WTC11 (cell line): ENCODE measurements around the gene HOXA5. TPM values are rescaled to one million over a fixed set of nuclear protein-coding genes. Genes with fewer than 3 reads are reported as not detected.
A peak's percentile ranks its signal among the peaks of the same experiment; 100 is the strongest.

Experiments used
- ATAC-seq: fragments of 200-7000 bp; cut with Tn5 transposase; 2 replicates; pipeline ENCODE4 v1.10.0; 2021; ENCODE audit warnings: mild to moderate bottlenecking, moderate library complexity
- CTCF ChIA-PET: fragments of 300-600 bp; sonication (Branson Sonifier 250); formaldehyde crosslinking; loops from one replicate; lab custom pipeline; 2021; ENCODE audit warnings: antibody characterized with exemption; lab: Charles Lee
- POLR2A ChIA-PET: fragments of 350-600 bp; sonication (Branson Sonifier 250); formaldehyde crosslinking; loops from one replicate; lab custom pipeline; 2021; ENCODE audit warnings: antibody characterized with exemption; lab: Charles Lee
- DNase-seq: peaks from one replicate; pipeline ENCODE4 v3.0.0; 2021; ENCODE audit warnings: low spot score
- H3K27ac Mint-ChIP-seq: 2 replicates; pipeline ENCODE4 v1.8.0; 2021; ENCODE audit warnings: mixed read lengths
- H3K27me3 Mint-ChIP-seq: 2 replicates; pipeline ENCODE4 v1.8.0; 2021; ENCODE audit warnings: low read depth, mild to moderate bottlenecking, moderate library complexity, mixed read lengths
- H3K36me3 Mint-ChIP-seq: 2 replicates; pipeline ENCODE4 v1.8.0; 2021; ENCODE audit warnings: mixed read lengths
- H3K4me1 Mint-ChIP-seq: 2 replicates; pipeline ENCODE4 v1.8.0; 2022; ENCODE audit warnings: mixed read lengths
- H3K4me3 Mint-ChIP-seq: 2 replicates; pipeline ENCODE4 v1.8.0; 2021; ENCODE audit warnings: mild to moderate bottlenecking, moderate library complexity, mixed read lengths
- H3K9me3 Mint-ChIP-seq: 2 replicates; pipeline ENCODE4 v1.8.0; 2021; ENCODE audit warnings: mixed read lengths
- CREB1 ChIP-seq: sonication (generic); formaldehyde crosslinking; IDR thresholded peaks from 2 replicates; pipeline ENCODE4 v1.8.0; 2023; ENCODE audit warnings: mild to moderate bottlenecking, missing genetic modification reagents
- ERG ChIP-seq: fragments of 250-450 bp; sonication (Bioruptor Pico); IDR thresholded peaks from 2 replicates; pipeline ENCODE4 v1.8.0; 2021; ENCODE audit warnings: mild to moderate bottlenecking
- FOXJ3 ChIP-seq: sonication (generic); formaldehyde crosslinking; IDR thresholded peaks from 2 replicates; pipeline ENCODE4 v1.9.0; 2021; ENCODE audit warnings: missing genetic modification reagents, mild to moderate bottlenecking, borderline replicate concordance
- FOXP1 ChIP-seq: sonication (generic); formaldehyde crosslinking; IDR thresholded peaks from 2 replicates; pipeline ENCODE4 v1.8.0; 2022; ENCODE audit warnings: missing genetic modification reagents, mild to moderate bottlenecking, moderate library complexity, borderline replicate concordance
- IRF1 ChIP-seq: sonication (generic); formaldehyde crosslinking; IDR thresholded peaks from 2 replicates; pipeline ENCODE4 v1.8.0; 2023; ENCODE audit warnings: missing genetic modification reagents
- JAZF1 ChIP-seq: fragments of 250-450 bp; sonication (Bioruptor Pico); IDR thresholded peaks from 2 replicates; pipeline ENCODE4 v1.9.0; 2021; ENCODE audit warnings: moderate library complexity, mild to moderate bottlenecking, inconsistent platforms
- JUN ChIP-seq: sonication (generic); formaldehyde crosslinking; IDR thresholded peaks from 2 replicates; pipeline ENCODE4 v1.8.0; 2023; ENCODE audit warnings: mild to moderate bottlenecking, missing genetic modification reagents
- KAT7 ChIP-seq: sonication (generic); formaldehyde crosslinking; IDR thresholded peaks from 2 replicates; pipeline ENCODE4 v1.8.1; 2023; ENCODE audit warnings: missing genetic modification reagents, mild to moderate bottlenecking, borderline replicate concordance
- MLX ChIP-seq: sonication (generic); formaldehyde crosslinking; IDR thresholded peaks from 2 replicates; pipeline ENCODE4 v1.8.1; 2023; ENCODE audit warnings: mild to moderate bottlenecking, missing genetic modification reagents, moderate library complexity
- NFATC4 ChIP-seq: fragments of 250-450 bp; sonication (Bioruptor Pico); IDR thresholded peaks from 2 replicates; pipeline ENCODE4 v1.9.0; 2021; ENCODE audit warnings: mild to moderate bottlenecking
- NR1H2 ChIP-seq: sonication (generic); formaldehyde crosslinking; IDR thresholded peaks from 2 replicates; pipeline ENCODE4 v1.9.0; 2021; ENCODE audit warnings: mild to moderate bottlenecking, moderate library complexity, missing genetic modification reagents
- SP1 ChIP-seq: sonication (generic); formaldehyde crosslinking; conservative IDR thresholded peaks from 2 replicates; pipeline ENCODE4 v1.8.1; 2022; ENCODE audit warnings: missing genetic modification reagents
- TEAD4 ChIP-seq: sonication (generic); formaldehyde crosslinking; IDR thresholded peaks from 2 replicates; pipeline ENCODE4 v1.8.0; 2022; ENCODE audit warnings: mild to moderate bottlenecking, missing genetic modification reagents
- USF2 ChIP-seq: sonication (generic); formaldehyde crosslinking; IDR thresholded peaks from 2 replicates; pipeline ENCODE4 v1.8.1; 2023; ENCODE audit warnings: mild to moderate bottlenecking, missing genetic modification reagents, moderate library complexity
- ZBTB21 ChIP-seq: sonication (generic); formaldehyde crosslinking; IDR thresholded peaks from 2 replicates; pipeline ENCODE4 v1.8.1; 2023; ENCODE audit warnings: mild to moderate bottlenecking, missing genetic modification reagents, borderline replicate concordance
- ZNF232 ChIP-seq: sonication (generic); formaldehyde crosslinking; IDR thresholded peaks from 2 replicates; pipeline ENCODE4 v1.8.0; 2022; ENCODE audit warnings: mild to moderate bottlenecking, missing genetic modification reagents
- ZNF396 ChIP-seq: fragments of 250-450 bp; sonication (Bioruptor Pico); IDR thresholded peaks from 2 replicates; pipeline ENCODE4 v1.8.0; 2021; ENCODE audit warnings: mild to moderate bottlenecking, moderate library complexity, borderline replicate concordance
- ZNF671 ChIP-seq: fragments of 250-450 bp; sonication (Bioruptor Pico); IDR thresholded peaks from 2 replicates; pipeline ENCODE4 v1.8.0; 2021; ENCODE audit warnings: mild to moderate bottlenecking
- total RNA-seq: library from RNA; stranded (reverse); gene quantifications from 3 replicates; pipeline ENCODE4 v1.2.3, GENCODE V29; 2021
- TF ChIP-seq, protein P1 (sequence below): sonication (generic); formaldehyde crosslinking; IDR thresholded peaks from 2 replicates; pipeline ENCODE4 v1.8.0; 2022; ENCODE audit warnings: mild to moderate bottlenecking, missing genetic modification reagents
- TF ChIP-seq, protein P2 (sequence below): sonication (generic); formaldehyde crosslinking; IDR thresholded peaks from 2 replicates; pipeline ENCODE4 v1.8.1; 2022; ENCODE audit warnings: low read depth, missing genetic modification reagents, borderline replicate concordance
- TF ChIP-seq, protein P3 (sequence below): sonication (generic); formaldehyde crosslinking; IDR thresholded peaks from 2 replicates; pipeline ENCODE4 v1.8.0; 2022; ENCODE audit warnings: mild to moderate bottlenecking, missing genetic modification reagents

Gene HOXA5
- total RNA-seq, 1 experiment from 2014 or later, result not detected

- ChIA-PET CTCF (interaction anchor here (0.9 to 1.5 kb wide), 5 partner anchors 9 to 787 kb away, joined by 3 to 8 read pairs (median 3); partner anchors contain the start of genes HOXA5 and HOXA9), POLR2A (no interaction called here)
- DNase-seq (peak; percentile 79), ATAC-seq (peak; percentile 10)
- Mint-ChIP-seq H3K27ac (no peak within 1 kb of the TSS), H3K27me3 (peaks cover 100% of the 10 kb centered on the region), H3K9me3 (no peaks in the 10 kb centered on the region), H3K4me3 (peak within 1 kb of the TSS; percentile 70), H3K4me1 (peaks cover 13% of the 10 kb centered on the region), H3K36me3 (peaks cover 3% of the 10 kb centered on the region)
- TF ChIP-seq NR1H2 (CRISPR knock-in tag) (no peak), TEAD4 (CRISPR knock-in tag) (no peak), IRF1 (CRISPR knock-in tag) (no peak), CREB1 (no peak), USF2 (CRISPR knock-in tag) (peak; percentile 94)
- TF ChIP-seq, protein P1, sequence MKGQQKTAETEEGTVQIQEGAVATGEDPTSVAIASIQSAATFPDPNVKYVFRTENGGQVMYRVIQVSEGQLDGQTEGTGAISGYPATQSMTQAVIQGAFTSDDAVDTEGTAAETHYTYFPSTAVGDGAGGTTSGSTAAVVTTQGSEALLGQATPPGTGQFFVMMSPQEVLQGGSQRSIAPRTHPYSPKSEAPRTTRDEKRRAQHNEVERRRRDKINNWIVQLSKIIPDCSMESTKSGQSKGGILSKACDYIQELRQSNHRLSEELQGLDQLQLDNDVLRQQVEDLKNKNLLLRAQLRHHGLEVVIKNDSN, result peak; percentile 97
These were observed 13.0 kb upstream of the HOXA5 start, which contains the start of gene HOXA7 for GRCh38 chr7:27156508-27156898. TSS of gene HOXA7 (minus strand) at chr7:27156675. CDS start at chr7:27156545, 130 bp downstream.

DNA sequence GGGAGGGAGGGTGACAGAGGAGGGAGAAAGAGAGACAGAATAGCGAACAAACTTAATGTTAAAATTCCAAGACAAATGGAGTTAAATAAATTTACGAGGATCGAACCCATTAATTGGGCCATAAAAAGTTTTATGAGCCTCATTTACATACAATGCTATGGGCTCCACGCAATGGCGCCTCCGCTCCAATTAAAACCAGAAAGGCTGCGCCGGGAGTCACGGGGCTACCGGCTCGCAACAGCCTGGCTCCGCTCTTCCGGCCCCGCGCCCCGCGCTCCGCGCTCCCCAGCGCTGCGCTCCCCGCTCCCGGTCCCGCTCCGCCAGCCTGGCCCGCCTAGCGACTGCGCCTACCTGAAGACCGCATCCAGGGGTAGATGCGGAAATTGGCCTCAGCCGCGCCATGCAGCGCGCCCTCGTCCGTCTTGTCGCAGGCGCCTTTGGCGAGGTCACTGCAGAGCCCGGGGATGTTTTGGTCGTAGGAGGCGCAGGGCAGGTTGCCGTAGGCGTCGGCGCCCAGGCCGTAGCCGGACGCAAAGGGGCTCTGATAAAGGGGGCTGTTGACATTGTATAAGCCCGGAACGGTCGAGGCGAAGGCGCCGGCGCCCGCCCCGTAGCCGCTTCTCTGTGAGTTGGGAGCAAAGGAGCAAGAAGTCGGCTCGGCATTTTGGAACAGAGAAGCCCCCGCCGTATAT is 12.5 kb upstream of the HOXA5 start:
- POLR2A ChIA-PET, result interaction anchor here (0.5 kb wide), 1 partner anchor 741 kb away, joined by 3 read pairs; no protein-coding TSS in a partner anchor

DNA sequence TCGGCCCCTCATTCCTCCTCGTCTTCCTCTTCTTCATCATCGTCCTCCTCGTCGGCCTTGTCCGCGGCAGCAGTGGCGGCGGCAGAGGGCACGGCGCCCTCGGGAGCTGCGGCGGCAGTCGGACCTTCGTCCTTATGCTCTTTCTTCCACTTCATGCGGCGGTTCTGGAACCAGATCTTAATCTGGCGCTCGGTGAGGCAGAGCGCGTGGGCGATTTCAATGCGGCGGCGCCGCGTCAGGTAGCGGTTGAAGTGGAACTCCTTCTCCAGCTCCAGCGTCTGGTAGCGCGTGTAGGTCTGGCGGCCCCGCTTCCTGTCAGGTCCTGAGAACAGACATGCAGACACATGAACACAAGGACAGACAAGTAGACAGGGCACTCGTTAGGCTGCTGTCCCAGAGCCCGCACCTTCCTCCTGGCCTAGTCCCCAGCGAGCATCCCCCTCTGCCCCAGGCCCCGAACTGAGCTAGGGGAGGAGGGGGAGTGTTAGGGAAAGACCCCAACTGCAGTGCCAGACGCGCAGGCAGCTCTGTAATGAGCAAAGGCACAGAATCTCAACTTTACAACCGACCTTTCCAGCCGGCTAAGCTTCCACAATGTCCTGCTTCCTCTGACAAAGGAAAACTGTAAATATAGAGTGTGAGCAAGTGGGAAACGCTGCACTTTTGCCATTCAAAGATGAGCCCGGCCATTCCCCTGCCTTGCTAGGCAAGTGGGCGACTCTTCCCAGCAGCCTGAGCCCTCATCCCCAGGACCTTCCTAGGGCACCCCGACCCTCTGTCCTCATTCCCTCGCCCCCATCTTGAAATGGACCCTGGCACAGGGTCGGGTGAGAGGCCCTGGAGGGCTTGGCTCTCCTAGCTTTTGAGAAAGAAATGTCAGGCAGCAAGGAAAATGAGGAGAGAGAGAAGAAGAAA is 11.7 kb upstream of the HOXA5 start:
- Mint-ChIP-seq H3K4me3 (peak overlapping the region; percentile 53), H3K9me3 (no peaks in the 10 kb centered on the region), H3K36me3 (peaks cover 3% of the 10 kb centered on the region), H3K27ac (no peak overlapping the region), H3K27me3 (peaks cover 100% of the 10 kb centered on the region), H3K4me1 (peaks cover 23% of the 10 kb centered on the region)
- POLR2A ChIA-PET, result interaction anchor here (0.5 kb wide), 1 partner anchor 742 kb away, joined by 3 read pairs; no protein-coding TSS in a partner anchor
- DNase-seq, result no peak
- ATAC-seq, result no peak
- CTCF ChIA-PET, result interaction anchor here (2.0 kb wide), 1 partner anchor 12 kb away, joined by 8 read pairs; the partner anchor contains the start of gene HOXA5
- TF ChIP-seq ZBTB21 (CRISPR knock-in tag), result no peak
- no peak for TF ChIP-seq JUN (CRISPR knock-in tag)
- TF ChIP-seq ZNF671 (CRISPR knock-in tag), result no peak
- TF ChIP-seq, protein P2, sequence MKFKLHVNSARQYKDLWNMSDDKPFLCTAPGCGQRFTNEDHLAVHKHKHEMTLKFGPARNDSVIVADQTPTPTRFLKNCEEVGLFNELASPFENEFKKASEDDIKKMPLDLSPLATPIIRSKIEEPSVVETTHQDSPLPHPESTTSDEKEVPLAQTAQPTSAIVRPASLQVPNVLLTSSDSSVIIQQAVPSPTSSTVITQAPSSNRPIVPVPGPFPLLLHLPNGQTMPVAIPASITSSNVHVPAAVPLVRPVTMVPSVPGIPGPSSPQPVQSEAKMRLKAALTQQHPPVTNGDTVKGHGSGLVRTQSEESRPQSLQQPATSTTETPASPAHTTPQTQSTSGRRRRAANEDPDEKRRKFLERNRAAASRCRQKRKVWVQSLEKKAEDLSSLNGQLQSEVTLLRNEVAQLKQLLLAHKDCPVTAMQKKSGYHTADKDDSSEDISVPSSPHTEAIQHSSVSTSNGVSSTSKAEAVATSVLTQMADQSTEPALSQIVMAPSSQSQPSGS (CRISPR knock-in tag), result no peak
- no peak for TF ChIP-seq FOXJ3 (CRISPR knock-in tag)
- TF ChIP-seq, protein P1, result no peak
- no peak for TF ChIP-seq NFATC4 (CRISPR knock-in tag)
- TF ChIP-seq JAZF1 (CRISPR knock-in tag), result no peak
- TF ChIP-seq ZNF232 (CRISPR knock-in tag), result no peak
- TF ChIP-seq ERG (CRISPR knock-in tag), result no peak
- no peak for TF ChIP-seq MLX

More for the DNA sequence above, 12.5 kb upstream of the HOXA5 start:
- no peak overlapping the region for H3K27ac Mint-ChIP-seq
- peaks cover 3% of the 10 kb centered on the region for H3K36me3 Mint-ChIP-seq
- CTCF ChIA-PET, result interaction anchor here (1.0 to 2.0 kb wide), 3 partner anchors 10 to 786 kb away, joined by 3 to 8 read pairs (median 3); partner anchors contain the start of genes HOXA5 and HOXA9
- no peak for ATAC-seq
- H3K4me3 Mint-ChIP-seq, result peak overlapping the region; percentile 70
- TF ChIP-seq FOXP1 (CRISPR knock-in tag) (no peak; the same call in 1 of the 2 replicates), KAT7 (CRISPR knock-in tag) (no peak), SP1 (no peak), ZNF396 (CRISPR knock-in tag) (no peak), TEAD4 (CRISPR knock-in tag) (no peak)
- TF ChIP-seq, protein P3, sequence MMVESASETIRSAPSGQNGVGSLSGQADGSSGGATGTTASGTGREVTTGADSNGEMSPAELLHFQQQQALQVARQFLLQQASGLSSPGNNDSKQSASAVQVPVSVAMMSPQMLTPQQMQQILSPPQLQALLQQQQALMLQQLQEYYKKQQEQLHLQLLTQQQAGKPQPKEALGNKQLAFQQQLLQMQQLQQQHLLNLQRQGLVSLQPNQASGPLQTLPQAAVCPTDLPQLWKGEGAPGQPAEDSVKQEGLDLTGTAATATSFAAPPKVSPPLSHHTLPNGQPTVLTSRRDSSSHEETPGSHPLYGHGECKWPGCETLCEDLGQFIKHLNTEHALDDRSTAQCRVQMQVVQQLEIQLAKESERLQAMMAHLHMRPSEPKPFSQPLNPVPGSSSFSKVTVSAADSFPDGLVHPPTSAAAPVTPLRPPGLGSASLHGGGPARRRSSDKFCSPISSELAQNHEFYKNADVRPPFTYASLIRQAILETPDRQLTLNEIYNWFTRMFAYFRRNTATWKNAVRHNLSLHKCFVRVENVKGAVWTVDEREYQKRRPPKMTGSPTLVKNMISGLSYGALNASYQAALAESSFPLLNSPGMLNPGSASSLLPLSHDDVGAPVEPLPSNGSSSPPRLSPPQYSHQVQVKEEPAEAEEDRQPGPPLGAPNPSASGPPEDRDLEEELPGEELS (CRISPR knock-in tag), result peak; percentile 48; the same call in 1 of the 2 replicates
- TF ChIP-seq, all 79 proteins: peak for 1
- DNase-seq, result no peak
- peaks cover 100% of the 10 kb centered on the region for H3K27me3 Mint-ChIP-seq
- peaks cover 19% of the 10 kb centered on the region for H3K4me1 Mint-ChIP-seq
- H3K9me3 Mint-ChIP-seq, result no peaks in the 10 kb centered on the region
